Uterus (tissue), 4 donors: ENCODE data around the gene ZBTB7C. TPM values are rescaled to one million over a fixed set of nuclear protein-coding genes. Genes with fewer than 3 reads are reported as not detected.

ENCODE experiments used
- DNase-seq, 2 donors: peaks; one replicate each; pipeline ENCODE4 v3.0.0-alpha.2; 2019 to 2020
- H3K27ac ChIP-seq, 2 donors: fragments of 200-600 bp; sonication (generic); 1 replicate in 1 of 2; 2 replicates in 1 of 2; pipeline ENCODE4 v1.5.1; 2016 to 2018
- H3K27me3 ChIP-seq, 2 donors: fragments of 200-600 bp; sonication (generic); one replicate each; pipeline ENCODE4 v1.5.1; 2018 to 2019; ENCODE audit warnings: control low read depth in 1 of 2
- H3K36me3 ChIP-seq, 2 donors: fragments of 200-600 bp; sonication (generic); one replicate each; pipeline ENCODE4 v1.5.1; 2019; ENCODE audit warnings: control low read depth in 1 of 2
- H3K4me1 ChIP-seq, 2 donors: fragments of 200-600 bp; sonication (generic); one replicate each; pipeline ENCODE4 v1.5.1; 2018 to 2019; ENCODE audit warnings: control low read depth in 1 of 2
- H3K4me3 ChIP-seq, 2 donors: fragments of 200-600 bp; sonication (generic); 1 replicate in 1 of 2; 2 replicates in 1 of 2; pipeline ENCODE4 v1.5.1; 2018 to 2019; ENCODE audit warnings: mild to moderate bottlenecking in 1 of 2
- H3K9me3 ChIP-seq, 2 donors: fragments of 200-600 bp; sonication (generic); one replicate each; pipeline ENCODE4 v1.5.1; 2019; ENCODE audit warnings: control low read depth in 1 of 2
- POLR2A ChIP-seq, 2 donors: fragments of 450-650 bp; IDR thresholded peaks; one replicate each; pipeline ENCODE4 v1.6.1; 2016; ENCODE audit warnings: antibody characterized with exemption in 2 of 2, mild to moderate bottlenecking in 1 of 2, moderate library complexity in 1 of 2
- intact Hi-C: fragments of 100-400 bp; cut with DNase I; formaldehyde crosslinking; loops from one replicate; pipeline ENCODE4 v1.15.1; 2023; ENCODE audit warnings: low total_unique reads
- total RNA-seq, 4 donors: library from RNA; depleted of rRNA in 3 of 4; stranded (reverse); fragments of >200 nt in 3 of 4; gene quantifications; one replicate each; pipeline versions ENCODE4 v1.1.0 to v1.2.4, GENCODE V29; 2014 to 2023
- TF ChIP-seq, protein P1 (sequence below), 4 experiments: fragments of 200-600 bp in 2 of 4; fragments of 450-650 bp in 2 of 4; sonication (generic) in 2 of 4; IDR thresholded peaks; one replicate each; pipeline ENCODE4 v1.5.1; 2016 to 2019; ENCODE audit warnings: antibody characterized with exemption in 4 of 4, mild to moderate bottlenecking in 2 of 4, moderate library complexity in 1 of 4
- donor health status: DM: yes; HTN: yes; CAD: no.

Gene ZBTB7C
- total RNA-seq, 4 donors from 2014 or later, result 1.0 to 11.2 (median 7.9) TPM

DNA sequence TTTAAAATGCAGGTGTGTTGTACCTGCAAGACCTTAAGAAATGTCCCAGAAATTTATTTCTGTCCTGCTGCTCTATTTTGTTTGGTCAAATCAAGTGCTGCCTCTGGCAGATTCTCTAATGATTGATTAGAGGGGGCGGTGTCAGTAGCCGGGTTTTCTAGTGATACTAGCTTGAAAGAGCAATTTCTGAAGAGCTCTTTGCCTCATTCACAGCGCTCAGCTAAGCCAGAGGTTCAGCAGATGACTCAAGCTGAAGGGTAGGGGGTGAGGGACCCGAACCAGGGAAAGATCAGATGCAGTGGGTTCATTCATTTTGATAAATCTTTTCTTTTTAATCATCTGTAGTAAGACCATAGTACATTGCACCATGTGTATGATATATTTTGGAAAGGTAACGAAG is 15.0 kb downstream of the ZBTB7C start:
- Histone ChIP-seq H3K4me3 (no peak overlapping the region), H3K27ac (no peak overlapping the region), H3K9me3 (no peaks in the 10 kb centered on the region), H3K36me3 (no peaks in the 10 kb centered on the region), H3K27me3 (no peaks in the 10 kb centered on the region), H3K4me1 (no peaks in the 10 kb centered on the region)
- DNase-seq, result no peak
- no peak for TF ChIP-seq POLR2A (IDR thresholded peaks at IDR 0.05)
- intact Hi-C loops, result no loop called here

DNA sequence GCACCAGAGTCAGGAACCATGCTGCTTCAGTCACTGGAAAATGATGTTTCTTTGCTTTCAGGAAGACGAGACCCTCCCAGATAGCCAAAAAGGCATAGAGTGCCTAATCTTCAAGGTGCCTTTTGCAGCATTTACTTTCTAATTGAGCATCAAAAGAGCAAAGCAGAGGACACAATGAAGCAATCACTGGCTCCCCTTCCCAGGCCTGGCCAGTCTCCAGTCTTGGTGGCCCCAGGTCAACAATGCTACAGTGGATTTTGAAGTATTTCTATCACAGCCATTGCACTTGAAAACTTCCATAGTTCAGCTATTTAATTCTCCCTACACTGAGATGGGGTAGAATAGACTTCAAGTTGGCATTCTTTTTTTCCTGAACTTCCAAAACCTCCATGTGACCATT is 15.4 kb downstream of the ZBTB7C start:
- Histone ChIP-seq H3K27ac (no peak overlapping the region), H3K4me1 (no peaks in the 10 kb centered on the region), H3K36me3 (no peaks in the 10 kb centered on the region), H3K9me3 (no peaks in the 10 kb centered on the region), H3K4me3 (no peak overlapping the region), H3K27me3 (no peaks in the 10 kb centered on the region)
- TF ChIP-seq, protein P1, sequence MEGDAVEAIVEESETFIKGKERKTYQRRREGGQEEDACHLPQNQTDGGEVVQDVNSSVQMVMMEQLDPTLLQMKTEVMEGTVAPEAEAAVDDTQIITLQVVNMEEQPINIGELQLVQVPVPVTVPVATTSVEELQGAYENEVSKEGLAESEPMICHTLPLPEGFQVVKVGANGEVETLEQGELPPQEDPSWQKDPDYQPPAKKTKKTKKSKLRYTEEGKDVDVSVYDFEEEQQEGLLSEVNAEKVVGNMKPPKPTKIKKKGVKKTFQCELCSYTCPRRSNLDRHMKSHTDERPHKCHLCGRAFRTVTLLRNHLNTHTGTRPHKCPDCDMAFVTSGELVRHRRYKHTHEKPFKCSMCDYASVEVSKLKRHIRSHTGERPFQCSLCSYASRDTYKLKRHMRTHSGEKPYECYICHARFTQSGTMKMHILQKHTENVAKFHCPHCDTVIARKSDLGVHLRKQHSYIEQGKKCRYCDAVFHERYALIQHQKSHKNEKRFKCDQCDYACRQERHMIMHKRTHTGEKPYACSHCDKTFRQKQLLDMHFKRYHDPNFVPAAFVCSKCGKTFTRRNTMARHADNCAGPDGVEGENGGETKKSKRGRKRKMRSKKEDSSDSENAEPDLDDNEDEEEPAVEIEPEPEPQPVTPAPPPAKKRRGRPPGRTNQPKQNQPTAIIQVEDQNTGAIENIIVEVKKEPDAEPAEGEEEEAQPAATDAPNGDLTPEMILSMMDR (IDR thresholded peaks at IDR 0.05), result no peak
- no peak for TF ChIP-seq POLR2A (IDR thresholded peaks at IDR 0.05)
- intact Hi-C loops, result no loop called here
- DNase-seq, result peak in 1 of 2 donors; percentile 31

DNA sequence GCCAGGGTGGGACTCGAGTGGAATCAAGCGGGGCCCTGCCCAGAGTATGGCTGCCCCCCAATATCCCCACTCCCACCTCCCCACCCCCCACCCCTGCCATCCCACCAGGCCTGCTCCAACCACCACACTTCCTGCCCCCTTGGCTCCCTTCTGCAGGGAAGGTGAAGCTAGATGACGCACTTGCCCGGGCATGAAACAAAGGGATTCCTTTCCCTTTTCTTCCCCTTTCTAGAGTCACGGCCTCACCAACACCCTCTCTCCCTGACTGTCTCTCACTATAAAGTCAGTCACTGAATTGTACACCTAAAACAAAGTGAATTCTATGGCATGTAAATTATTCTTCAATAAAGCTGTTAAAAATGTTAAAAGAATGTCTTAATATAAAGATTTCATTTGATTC is 16.0 kb downstream of the ZBTB7C start:
- DNase-seq, result no peak
- Histone ChIP-seq H3K27me3 (no peaks in the 10 kb centered on the region), H3K27ac (no peak overlapping the region), H3K4me3 (no peak overlapping the region), H3K4me1 (no peaks in the 10 kb centered on the region), H3K9me3 (no peaks in the 10 kb centered on the region), H3K36me3 (no peaks in the 10 kb centered on the region)
- intact Hi-C loops, result no loop called here
- no peak for TF ChIP-seq POLR2A (IDR thresholded peaks at IDR 0.05)
- TF ChIP-seq, protein P1 (IDR thresholded peaks at IDR 0.05), result no peak

DNA sequence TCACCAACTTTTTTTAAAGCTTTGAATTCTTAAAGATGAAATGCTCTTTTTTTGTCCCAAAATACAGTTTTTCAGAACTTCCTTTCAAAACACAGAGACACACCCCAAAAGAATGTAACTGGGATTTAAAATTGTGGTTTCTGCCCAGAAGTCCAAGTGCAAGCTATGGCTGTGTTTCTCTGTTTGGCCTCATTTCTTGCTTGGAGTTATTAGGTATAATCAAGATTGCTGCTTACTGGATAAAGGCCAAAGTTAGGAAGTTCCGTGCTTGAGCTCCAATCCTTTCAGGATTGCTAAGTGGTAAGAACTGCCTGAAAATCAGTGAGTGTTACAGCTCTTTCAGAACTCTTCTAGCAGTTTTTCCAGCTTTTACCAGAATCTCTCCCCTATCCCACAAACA is 16.9 kb downstream of the ZBTB7C start:
- intact Hi-C loops, result no loop called here
- Histone ChIP-seq H3K9me3 (no peaks in the 10 kb centered on the region), H3K4me1 (no peaks in the 10 kb centered on the region), H3K4me3 (no peak overlapping the region), H3K27ac (no peak overlapping the region), H3K36me3 (no peaks in the 10 kb centered on the region), H3K27me3 (no peaks in the 10 kb centered on the region)
- no peak for DNase-seq
- TF ChIP-seq, protein P1 (IDR thresholded peaks at IDR 0.05), result no peak
- TF ChIP-seq POLR2A (IDR thresholded peaks at IDR 0.05), result no peak

DNA sequence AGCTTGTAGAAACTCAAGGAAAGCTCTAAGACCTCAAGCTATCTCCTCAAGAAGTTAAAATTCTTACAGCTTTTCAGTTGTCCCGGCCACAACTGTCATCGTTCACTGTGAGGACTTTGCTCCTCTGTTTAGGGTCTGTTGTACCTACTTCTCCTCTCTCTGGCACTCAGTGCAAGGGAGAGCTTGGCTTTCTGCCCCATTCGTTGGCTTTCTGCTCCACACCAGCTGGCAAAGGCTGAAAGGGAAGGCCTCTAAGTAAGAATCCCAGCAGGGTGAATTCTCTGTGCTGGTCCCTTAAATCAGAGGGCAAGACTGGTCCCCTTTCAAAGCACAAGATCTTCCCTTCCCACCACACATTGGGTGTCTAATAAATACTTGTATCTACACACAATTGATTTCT is 17.3 kb downstream of the ZBTB7C start:
- no peak for DNase-seq
- no peaks in the 10 kb centered on the region for H3K4me1 ChIP-seq
- H3K27me3 ChIP-seq, result no peaks in the 10 kb centered on the region
- no peak overlapping the region for H3K4me3 ChIP-seq
- H3K27ac ChIP-seq, result no peak overlapping the region
- TF ChIP-seq, protein P1 (IDR thresholded peaks at IDR 0.05), result no peak
- TF ChIP-seq POLR2A (IDR thresholded peaks at IDR 0.05), result no peak
- intact Hi-C loops, result no loop called here
- no peaks in the 10 kb centered on the region for H3K36me3 ChIP-seq
- H3K9me3 ChIP-seq, result no peaks in the 10 kb centered on the region

DNA sequence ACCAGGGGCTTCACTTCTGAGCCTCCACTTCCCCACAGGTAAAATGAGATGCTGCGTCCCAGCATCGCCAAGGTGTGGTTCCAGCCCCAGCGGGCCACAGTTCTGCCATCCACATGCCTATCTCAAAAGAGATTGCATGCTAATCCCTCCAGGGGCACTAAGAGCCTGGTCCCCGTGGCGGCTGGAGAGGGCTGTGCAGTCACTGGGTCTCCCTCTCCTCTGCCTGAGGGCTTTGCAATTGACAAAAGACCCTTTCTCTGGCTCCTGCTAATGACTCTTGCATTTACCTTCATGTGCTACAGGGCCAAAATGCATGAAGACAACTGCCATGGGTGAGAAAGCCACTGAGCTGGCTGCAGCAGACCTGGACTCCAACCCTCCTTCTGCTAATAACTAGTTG is 18.5 kb downstream of the ZBTB7C start:
- H3K27ac ChIP-seq, result no peak overlapping the region
- H3K36me3 ChIP-seq, result no peaks in the 10 kb centered on the region
- no peaks in the 10 kb centered on the region for H3K4me1 ChIP-seq
- H3K27me3 ChIP-seq, result no peaks in the 10 kb centered on the region
- no peak overlapping the region for H3K4me3 ChIP-seq
- intact Hi-C loops, result no loop called here
- no peak for DNase-seq
- TF ChIP-seq, protein P1 (IDR thresholded peaks at IDR 0.05), result no peak
- no peak for TF ChIP-seq POLR2A (IDR thresholded peaks at IDR 0.05)
- no peaks in the 10 kb centered on the region for H3K9me3 ChIP-seq
